ENCODE measurements around the gene OGDHL. TPM values are rescaled to one million over a fixed set of nuclear protein-coding genes. Genes with fewer than 3 reads are reported as not detected.

OGDHL gene
- total and polyA plus RNA-seq, 12 donors: 1.4 to 31.9 (median 4.8) TPM

GRCh38 chr10:49709934-49710333 is 52.2 kb downstream of the OGDHL start:
- TF ChIP-seq POLR2A (IDR thresholded peaks at IDR 0.05) (no peak), CTCF (IDR thresholded peaks at IDR 0.05) (no peak)
- Histone ChIP-seq H3K27me3 (no peaks in the 10 kb centered on the region), H3K9me3 (replicated peaks in 1 of 3) (no peaks in the 10 kb centered on the region), H3K27ac (no peak overlapping the region), H3K4me1 (replicated peaks in 1 of 2) (no peaks in the 10 kb centered on the region), H3K4me3 (no peak overlapping the region), H3K36me3 (replicated peaks in 1 of 2) (no peaks in the 10 kb centered on the region)
- DNase-seq: no peak
- intact Hi-C loops (cut with DNase I): no loop called here
- 61 to 73% (median 66%) methylated on average over 3 to 5 of the region's 5 CpGs for WGBS, 4 donors

DNA sequence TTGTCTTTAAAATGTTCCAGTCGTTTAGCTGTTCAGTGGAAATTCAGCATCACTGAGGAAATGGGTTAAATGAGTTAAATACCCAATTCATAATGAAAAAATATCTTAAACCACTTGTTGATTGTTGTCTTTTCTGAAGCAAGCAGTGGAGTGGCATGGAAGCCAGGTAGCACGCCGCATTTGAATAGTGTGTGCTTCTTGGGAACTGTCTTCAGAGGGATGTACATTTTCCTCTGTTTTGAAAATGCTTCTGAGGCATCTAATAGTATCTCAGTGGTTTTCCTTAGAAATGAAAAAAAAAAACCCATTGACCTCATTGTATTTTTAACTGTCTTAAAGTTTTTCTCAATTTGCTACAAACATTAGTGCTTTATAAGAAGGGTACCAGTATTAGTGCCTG is 54.5 kb downstream of the OGDHL start:
- no peaks in the 10 kb centered on the region for H3K27me3 ChIP-seq
- WGBS, 4 donors: 73 to 82% (median 76%) methylated on average over 3 of the region's 3 CpGs
- H3K4me1 ChIP-seq (replicated peaks in 1 of 2): no peaks in the 10 kb centered on the region
- no peak for DNase-seq
- H3K4me3 ChIP-seq: no peak overlapping the region
- H3K9me3 ChIP-seq (replicated peaks in 1 of 3): no peaks in the 10 kb centered on the region
- H3K36me3 ChIP-seq (replicated peaks in 1 of 2): no peaks in the 10 kb centered on the region
- TF ChIP-seq POLR2A (IDR thresholded peaks at IDR 0.05): no peak
- TF ChIP-seq CTCF (IDR thresholded peaks at IDR 0.05): no peak
- intact Hi-C loops (cut with DNase I): no loop called here
- H3K27ac ChIP-seq: no peak overlapping the region

DNA sequence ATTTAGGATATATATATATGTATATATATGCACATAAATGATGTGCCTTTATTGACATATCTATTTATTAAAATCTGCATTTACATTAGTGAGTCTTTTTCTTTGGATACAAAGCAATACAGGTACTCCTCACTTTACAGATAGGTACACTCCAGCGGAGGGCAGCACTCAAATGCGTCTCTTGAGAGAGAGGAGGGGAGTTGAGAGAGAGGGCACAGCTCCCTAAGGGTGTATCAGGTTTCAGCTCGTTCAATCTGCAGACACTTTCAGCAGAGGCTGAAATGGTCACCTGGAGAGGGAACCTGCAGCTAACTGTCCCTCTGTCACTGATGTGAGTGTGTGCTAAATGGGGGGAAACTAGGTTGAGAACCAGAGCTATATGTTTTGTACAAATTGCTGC is 61.1 kb downstream of the OGDHL start:
- Histone ChIP-seq H3K4me1 (replicated peaks in 1 of 2) (no peaks in the 10 kb centered on the region), H3K4me3 (no peak overlapping the region), H3K9me3 (replicated peaks in 1 of 3) (no peaks in the 10 kb centered on the region), H3K36me3 (replicated peaks in 1 of 2) (no peaks in the 10 kb centered on the region), H3K27me3 (no peaks in the 10 kb centered on the region), H3K27ac (no peak overlapping the region)
- 4 to 15% (median 7%) methylated on average over 3 of the region's 3 CpGs for WGBS, 4 donors
- intact Hi-C loops (cut with DNase I): no loop called here
- no peak for DNase-seq
- TF ChIP-seq POLR2A (IDR thresholded peaks at IDR 0.05) (no peak), CTCF (IDR thresholded peaks at IDR 0.05) (no peak)

- H3K4me1 ChIP-seq (replicated peaks in 1 of 2): no peaks in the 10 kb centered on the region
- no peaks in the 10 kb centered on the region for H3K9me3 ChIP-seq (replicated peaks in 1 of 3)
- DNase-seq: no peak
- 57 to 90% (median 87%) methylated on average over 1 to 3 of the region's 3 CpGs for WGBS, 4 donors
- H3K4me3 ChIP-seq: no peak overlapping the region
- TF ChIP-seq POLR2A (IDR thresholded peaks at IDR 0.05) (no peak), CTCF (IDR thresholded peaks at IDR 0.05) (no peak)
- H3K36me3 ChIP-seq (replicated peaks in 1 of 2): no peaks in the 10 kb centered on the region
- H3K27ac ChIP-seq: no peak overlapping the region
- H3K27me3 ChIP-seq: no peaks in the 10 kb centered on the region
- intact Hi-C loops (cut with DNase I): no loop called here
Observed at GRCh38 chr10:49700211-49700610, 61.9 kb downstream of the OGDHL start.
